ENCODE measurements around the gene KIAA0232. TPM values are rescaled to one million over a fixed set of nuclear protein-coding genes. Genes with fewer than 3 reads are reported as not detected.

The KIAA0232 gene
- total and polyA plus RNA-seq, 9 of the 15 experiments (the other 6 are each of a cell fraction or from before 2014, with no cell fraction given), result 3.5 to 17.4 (median 13.0) TPM

DNA sequence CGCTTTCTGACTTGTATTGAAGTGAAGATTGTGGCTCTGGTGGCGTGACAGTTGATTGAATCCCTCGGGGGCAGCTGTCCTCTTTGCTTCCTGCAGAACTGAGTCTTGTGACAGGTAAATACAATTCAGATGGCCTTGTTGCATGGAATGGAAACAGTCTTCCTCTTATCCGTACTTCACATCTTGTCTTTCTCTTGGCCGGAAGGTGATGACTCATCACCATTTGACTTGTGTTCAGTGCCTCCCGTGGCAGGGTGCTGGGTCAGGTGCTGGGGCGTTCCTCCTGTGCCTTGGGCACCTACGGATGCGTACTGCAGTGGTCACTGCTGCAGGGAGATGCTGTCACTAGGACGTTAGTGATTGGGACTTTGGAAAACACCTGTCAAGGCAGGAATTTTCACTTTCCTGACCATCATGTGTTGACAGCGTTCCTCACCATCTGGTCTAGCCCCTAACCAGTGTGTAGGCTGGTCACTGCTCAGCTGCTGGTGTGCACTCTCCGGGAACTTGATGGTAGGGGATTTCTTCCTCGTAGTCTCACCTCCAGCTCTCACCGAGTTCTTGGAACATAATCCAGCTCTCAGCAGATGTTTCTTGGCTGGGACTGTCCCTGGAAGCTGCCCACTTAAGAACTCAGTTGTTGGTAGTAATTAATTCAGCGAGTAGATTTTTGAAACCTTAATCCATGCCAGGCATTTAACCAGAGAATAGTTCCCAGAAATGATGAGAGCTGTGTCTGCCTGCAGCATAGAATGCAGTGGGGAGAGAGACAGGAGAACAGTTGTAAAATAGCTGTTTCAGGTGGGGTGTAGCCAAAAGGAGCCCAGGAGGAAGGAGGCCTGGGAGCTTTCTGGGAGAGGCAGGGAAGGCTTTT is 134.3 kb downstream of the KIAA0232 start (continued):
- TF ChIP-seq MYNN (IDR thresholded peaks at IDR 0.05), result peak; percentile 95; the same call in 1 of the 2 replicates
- no peak for TF ChIP-seq MYNN (CRISPR knock-in tag; IDR thresholded peaks at IDR 0.05)
- TF ChIP-seq CREB1 (IDR thresholded peaks at IDR 0.05), result peak; percentile 60
- TF ChIP-seq CREB1 (CRISPR knock-in tag; IDR thresholded peaks at IDR 0.05), result peak; percentile 65; the same call in 1 of the 2 replicates
- TF ChIP-seq CEBPG (CRISPR knock-in tag; IDR thresholded peaks at IDR 0.05), result peak; percentile 40; the same call in 1 of the 2 replicates
- TF ChIP-seq CEBPG (tag; conservative IDR thresholded peaks at IDR 0.05 in 1 of 2, IDR thresholded peaks at IDR 0.05 in 1 of 2), result no peak
- TF ChIP-seq PHB2 (IDR thresholded peaks at IDR 0.05; ENCODE audit: low read depth), result no peak
- peak; percentile 92 for TF ChIP-seq NFE2 (IDR thresholded peaks at IDR 0.05; ENCODE audit: low read depth)
- TF ChIP-seq ZNF764 (CRISPR knock-in tag; IDR thresholded peaks at IDR 0.05; ENCODE audit: low read depth), result no peak
- TF ChIP-seq ZNF644 (tag; IDR thresholded peaks at IDR 0.05; ENCODE audit: low read depth), result no peak
- no peak for TF ChIP-seq CCAR2 (IDR thresholded peaks at IDR 0.05; ENCODE audit: low read depth, low read length)
- no peak for TF ChIP-seq ZNF133 (CRISPR knock-in tag; IDR thresholded peaks at IDR 0.05)
- no peak for TF ChIP-seq SUPT5H (IDR thresholded peaks at IDR 0.05)
- peak; percentile 99 for TF ChIP-seq JUNB (CRISPR knock-in tag; conservative IDR thresholded peaks at IDR 0.05)
- TF ChIP-seq, protein P1, sequence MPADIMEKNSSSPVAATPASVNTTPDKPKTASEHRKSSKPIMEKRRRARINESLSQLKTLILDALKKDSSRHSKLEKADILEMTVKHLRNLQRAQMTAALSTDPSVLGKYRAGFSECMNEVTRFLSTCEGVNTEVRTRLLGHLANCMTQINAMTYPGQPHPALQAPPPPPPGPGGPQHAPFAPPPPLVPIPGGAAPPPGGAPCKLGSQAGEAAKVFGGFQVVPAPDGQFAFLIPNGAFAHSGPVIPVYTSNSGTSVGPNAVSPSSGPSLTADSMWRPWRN (IDR thresholded peaks at IDR 0.05; ENCODE audit: low read depth), result peak; percentile 75
- TF ChIP-seq ZNF146 (CRISPR knock-in tag; IDR thresholded peaks at IDR 0.05; ENCODE audit: unreplicated experiment), result no peak
- TF ChIP-seq, protein P2, sequence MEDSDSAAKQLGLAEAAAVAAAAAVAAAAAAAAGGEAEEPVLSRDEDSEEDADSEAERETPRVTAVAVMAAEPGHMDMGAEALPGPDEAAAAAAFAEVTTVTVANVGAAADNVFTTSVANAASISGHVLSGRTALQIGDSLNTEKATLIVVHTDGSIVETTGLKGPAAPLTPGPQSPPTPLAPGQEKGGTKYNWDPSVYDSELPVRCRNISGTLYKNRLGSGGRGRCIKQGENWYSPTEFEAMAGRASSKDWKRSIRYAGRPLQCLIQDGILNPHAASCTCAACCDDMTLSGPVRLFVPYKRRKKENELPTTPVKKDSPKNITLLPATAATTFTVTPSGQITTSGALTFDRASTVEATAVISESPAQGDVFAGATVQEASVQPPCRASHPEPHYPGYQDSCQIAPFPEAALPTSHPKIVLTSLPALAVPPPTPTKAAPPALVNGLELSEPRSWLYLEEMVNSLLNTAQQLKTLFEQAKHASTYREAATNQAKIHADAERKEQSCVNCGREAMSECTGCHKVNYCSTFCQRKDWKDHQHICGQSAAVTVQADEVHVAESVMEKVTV (CRISPR knock-in tag; IDR thresholded peaks at IDR 0.05), result no peak
- TF ChIP-seq, protein P3, sequence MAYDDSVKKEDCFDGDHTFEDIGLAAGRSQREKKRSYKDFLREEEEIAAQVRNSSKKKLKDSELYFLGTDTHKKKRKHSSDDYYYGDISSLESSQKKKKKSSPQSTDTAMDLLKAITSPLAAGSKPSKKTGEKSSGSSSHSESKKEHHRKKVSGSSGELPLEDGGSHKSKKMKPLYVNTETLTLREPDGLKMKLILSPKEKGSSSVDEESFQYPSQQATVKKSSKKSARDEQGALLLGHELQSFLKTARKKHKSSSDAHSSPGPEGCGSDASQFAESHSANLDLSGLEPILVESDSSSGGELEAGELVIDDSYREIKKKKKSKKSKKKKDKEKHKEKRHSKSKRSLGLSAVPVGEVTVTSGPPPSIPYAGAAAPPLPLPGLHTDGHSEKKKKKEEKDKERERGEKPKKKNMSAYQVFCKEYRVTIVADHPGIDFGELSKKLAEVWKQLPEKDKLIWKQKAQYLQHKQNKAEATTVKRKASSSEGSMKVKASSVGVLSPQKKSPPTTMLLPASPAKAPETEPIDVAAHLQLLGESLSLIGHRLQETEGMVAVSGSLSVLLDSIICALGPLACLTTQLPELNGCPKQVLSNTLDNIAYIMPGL (CRISPR knock-in tag; IDR thresholded peaks at IDR 0.05), result no peak
- no peak for TF ChIP-seq RBM17 (IDR thresholded peaks at IDR 0.05; ENCODE audit: borderline replicate concordance, low read depth, low read length)
- peak; percentile 67 for TF ChIP-seq ZNF583 (CRISPR knock-in tag; IDR thresholded peaks at IDR 0.05)
- TF ChIP-seq BHLHE40 (IDR thresholded peaks at IDR 0.05; ENCODE audit: low read length), result peak; percentile 98
- no peak for TF ChIP-seq ZNF143 (CRISPR knock-in tag; IDR thresholded peaks at IDR 0.05)
- TF ChIP-seq KLF16 (IDR thresholded peaks at IDR 0.05), result peak; percentile 83
- TF ChIP-seq CHD1 (IDR thresholded peaks at IDR 0.05; ENCODE audit: low read length), result no peak
- TF ChIP-seq PTTG1 (tag; IDR thresholded peaks at IDR 0.05; ENCODE audit: low read depth), result no peak

Measured in K562 (cell line).